Neural crest cell (in vitro differentiated cells): ENCODE results near the gene LPP. TPM values are rescaled to one million over a fixed set of nuclear protein-coding genes. Genes with fewer than 3 reads are reported as not detected.

Source experiments
- DNase-seq: peaks from one replicate; pipeline ENCODE4 v3.0.0; 2021; ENCODE audit warnings: low read depth, mixed read lengths, low spot score
- H3K27ac Mint-ChIP-seq: one replicate; pipeline ENCODE4 v1.8.0; 2021; ENCODE audit warnings: mild to moderate bottlenecking, mixed read lengths; ENCODE audit not compliant: unreplicated experiment
- H3K27me3 Mint-ChIP-seq: 2 replicates; pipeline ENCODE4 v1.8.0; 2021; ENCODE audit warnings: low read depth, mild to moderate bottlenecking, mixed read lengths
- H3K36me3 Mint-ChIP-seq: 2 replicates; pipeline ENCODE4 v1.8.0; 2021; ENCODE audit warnings: low read depth, mild to moderate bottlenecking, mixed read lengths
- H3K4me1 Mint-ChIP-seq: 2 replicates; pipeline ENCODE4 v1.8.0; 2021; ENCODE audit warnings: mixed read lengths
- H3K4me3 Mint-ChIP-seq: one replicate; pipeline ENCODE4 v1.8.0; 2021; ENCODE audit warnings: mild to moderate bottlenecking, mixed read lengths
- H3K9me3 Mint-ChIP-seq: 2 replicates; pipeline ENCODE4 v1.8.0; 2021; ENCODE audit warnings: mixed read lengths
- CTCF ChIP-seq: fragments of 200-600 bp; sonication (generic); conservative IDR thresholded peaks from 2 replicates; pipeline ENCODE4 v1.5.0; 2021; ENCODE audit warnings: antibody characterized with exemption, mild to moderate bottlenecking
- total RNA-seq: library from RNA; stranded (reverse); gene quantifications from 2 replicates; pipeline ENCODE4 v1.2.1, GENCODE V29; 2021

LPP gene
- total RNA-seq, 1 donor from 2014 or later: 38.7 TPM

- H3K27ac Mint-ChIP-seq: no peak overlapping the region
- no peak overlapping the region for H3K4me3 Mint-ChIP-seq
- peaks cover 5% of the 10 kb centered on the region for H3K9me3 Mint-ChIP-seq
- H3K36me3 Mint-ChIP-seq: peaks cover 4% of the 10 kb centered on the region
- peaks cover 14% of the 10 kb centered on the region for H3K4me1 Mint-ChIP-seq
- TF ChIP-seq CTCF: no peak
- no peak for DNase-seq
- H3K27me3 Mint-ChIP-seq: no peaks in the 10 kb centered on the region
Observed at GRCh38 chr3:188316723-188317070, 162.7 kb downstream of the LPP start.

- H3K27me3 Mint-ChIP-seq: no peaks in the 10 kb centered on the region
- no peak for TF ChIP-seq CTCF
- peaks cover 4% of the 10 kb centered on the region for H3K36me3 Mint-ChIP-seq
- H3K27ac Mint-ChIP-seq: no peak overlapping the region
- H3K4me3 Mint-ChIP-seq: no peak overlapping the region
- no peak for DNase-seq
- peaks cover 5% of the 10 kb centered on the region for H3K9me3 Mint-ChIP-seq
- peaks cover 14% of the 10 kb centered on the region for H3K4me1 Mint-ChIP-seq
Observed at GRCh38 chr3:188319569-188319968, 165.6 kb downstream of the LPP start.

- H3K27me3 Mint-ChIP-seq: no peaks in the 10 kb centered on the region
- DNase-seq: no peak
- H3K4me1 Mint-ChIP-seq: peaks cover 15% of the 10 kb centered on the region
- no peak overlapping the region for H3K4me3 Mint-ChIP-seq
- H3K9me3 Mint-ChIP-seq: peaks cover 5% of the 10 kb centered on the region
- TF ChIP-seq CTCF: no peak
- peaks cover 7% of the 10 kb centered on the region for H3K36me3 Mint-ChIP-seq
- H3K27ac Mint-ChIP-seq: no peak overlapping the region
Observed at GRCh38 chr3:188320757-188321156, 166.8 kb downstream of the LPP start.

- Mint-ChIP-seq H3K27me3 (no peaks in the 10 kb centered on the region), H3K36me3 (peaks cover 11% of the 10 kb centered on the region), H3K4me3 (no peak overlapping the region), H3K9me3 (peaks cover 5% of the 10 kb centered on the region), H3K4me1 (peaks cover 20% of the 10 kb centered on the region), H3K27ac (no peak overlapping the region)
- no peak for DNase-seq
- TF ChIP-seq CTCF: no peak
Observed at GRCh38 chr3:188321258-188321657, 167.3 kb downstream of the LPP start.

- Mint-ChIP-seq H3K27ac (no peak overlapping the region), H3K9me3 (peaks cover 5% of the 10 kb centered on the region), H3K4me3 (no peak overlapping the region), H3K4me1 (peaks cover 18% of the 10 kb centered on the region), H3K27me3 (no peaks in the 10 kb centered on the region), H3K36me3 (peaks cover 11% of the 10 kb centered on the region)
- TF ChIP-seq CTCF: no peak
- DNase-seq: no peak
Observed at GRCh38 chr3:188322135-188322887, 168.4 kb downstream of the LPP start.
